ENCODE results near the gene PAQR5.

- TF ChIP-seq, protein P1, sequence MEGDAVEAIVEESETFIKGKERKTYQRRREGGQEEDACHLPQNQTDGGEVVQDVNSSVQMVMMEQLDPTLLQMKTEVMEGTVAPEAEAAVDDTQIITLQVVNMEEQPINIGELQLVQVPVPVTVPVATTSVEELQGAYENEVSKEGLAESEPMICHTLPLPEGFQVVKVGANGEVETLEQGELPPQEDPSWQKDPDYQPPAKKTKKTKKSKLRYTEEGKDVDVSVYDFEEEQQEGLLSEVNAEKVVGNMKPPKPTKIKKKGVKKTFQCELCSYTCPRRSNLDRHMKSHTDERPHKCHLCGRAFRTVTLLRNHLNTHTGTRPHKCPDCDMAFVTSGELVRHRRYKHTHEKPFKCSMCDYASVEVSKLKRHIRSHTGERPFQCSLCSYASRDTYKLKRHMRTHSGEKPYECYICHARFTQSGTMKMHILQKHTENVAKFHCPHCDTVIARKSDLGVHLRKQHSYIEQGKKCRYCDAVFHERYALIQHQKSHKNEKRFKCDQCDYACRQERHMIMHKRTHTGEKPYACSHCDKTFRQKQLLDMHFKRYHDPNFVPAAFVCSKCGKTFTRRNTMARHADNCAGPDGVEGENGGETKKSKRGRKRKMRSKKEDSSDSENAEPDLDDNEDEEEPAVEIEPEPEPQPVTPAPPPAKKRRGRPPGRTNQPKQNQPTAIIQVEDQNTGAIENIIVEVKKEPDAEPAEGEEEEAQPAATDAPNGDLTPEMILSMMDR (IDR thresholded peaks at IDR 0.05 in 8 of 11, conservative IDR thresholded peaks at IDR 0.05 in 3 of 11), result no peak
- no peak for TF ChIP-seq POLR2AphosphoS5 (IDR thresholded peaks at IDR 0.05)
- TF ChIP-seq POLR2A (IDR thresholded peaks at IDR 0.05), result no peak
These were observed 17.9 kb upstream of the PAQR5 start for GRCh38 chr15:69280783-69281182.
